ENCODE results near the gene KDM5B.

Gene KDM5B

GRCh38 chr1:202685641-202686040, 122.6 kb downstream of the KDM5B start:
- H3K36me3 ChIP-seq (ENCODE audit: insufficient read depth, insufficient read length, low read length) = no peaks in the 10 kb centered on the region
- no peak for TF ChIP-seq YY1 (IDR thresholded peaks at IDR 0.05; ENCODE audit: insufficient read depth, insufficient read length)
- no peak for TF ChIP-seq ZNF274 (IDR thresholded peaks at IDR 0.05; ENCODE audit: low read depth, low read length)
- TF ChIP-seq SUZ12 (IDR thresholded peaks at IDR 0.05; ENCODE audit: extremely low read depth, insufficient read depth, insufficient read length) = no peak
- H3K4me3 ChIP-seq (ENCODE audit: insufficient read length, low read depth) = no peak overlapping the region
- peaks cover 12% of the 10 kb centered on the region for H3K4me1 ChIP-seq (ENCODE audit: insufficient read depth, insufficient read length)
- H3K9ac ChIP-seq (ENCODE audit: insufficient read length, low read depth) = no peak overlapping the region
- no peaks in the 10 kb centered on the region for H3K27me3 ChIP-seq (ENCODE audit: insufficient read depth, insufficient read length)
- DNase-seq (ENCODE audit: low read depth, low spot score) = no peak
- no peaks in the 10 kb centered on the region for H3K9me3 ChIP-seq (ENCODE audit: insufficient read depth, low read length)

- Histone ChIP-seq H3K4me3 (ENCODE audit: insufficient read length, low read depth) (no peak overlapping the region), H3K36me3 (ENCODE audit: insufficient read depth, insufficient read length, low read length) (no peaks in the 10 kb centered on the region), H3K27me3 (ENCODE audit: insufficient read depth, insufficient read length) (no peaks in the 10 kb centered on the region), H3K4me1 (ENCODE audit: insufficient read depth, insufficient read length) (peaks cover 12% of the 10 kb centered on the region), H3K9me3 (ENCODE audit: insufficient read depth, low read length) (no peaks in the 10 kb centered on the region), H3K9ac (ENCODE audit: insufficient read length, low read depth) (no peak overlapping the region)
- DNase-seq (ENCODE audit: low read depth, low spot score) = no peak
- no peak for TF ChIP-seq SUZ12 (IDR thresholded peaks at IDR 0.05; ENCODE audit: extremely low read depth, insufficient read depth, insufficient read length)
- no peak for TF ChIP-seq ZNF274 (IDR thresholded peaks at IDR 0.05; ENCODE audit: low read depth, low read length)
- TF ChIP-seq YY1 (IDR thresholded peaks at IDR 0.05; ENCODE audit: insufficient read depth, insufficient read length) = no peak
Measured at GRCh38 chr1:202684716-202685115, 123.5 kb downstream of the KDM5B start.

- no peaks in the 10 kb centered on the region for H3K36me3 ChIP-seq (ENCODE audit: insufficient read depth, insufficient read length, low read length)
- H3K9me3 ChIP-seq (ENCODE audit: insufficient read depth, low read length) = no peaks in the 10 kb centered on the region
- H3K4me1 ChIP-seq (ENCODE audit: insufficient read depth, insufficient read length) = peaks cover 8% of the 10 kb centered on the region
- no peak for TF ChIP-seq SUZ12 (IDR thresholded peaks at IDR 0.05; ENCODE audit: extremely low read depth, insufficient read depth, insufficient read length)
- no peak for TF ChIP-seq ZNF274 (IDR thresholded peaks at IDR 0.05; ENCODE audit: low read depth, low read length)
- TF ChIP-seq YY1 (IDR thresholded peaks at IDR 0.05; ENCODE audit: insufficient read depth, insufficient read length) = no peak
- H3K27me3 ChIP-seq (ENCODE audit: insufficient read depth, insufficient read length) = no peaks in the 10 kb centered on the region
- no peak overlapping the region for H3K4me3 ChIP-seq (ENCODE audit: insufficient read length, low read depth)
- no peak for DNase-seq (ENCODE audit: low read depth, low spot score)
- no peak overlapping the region for H3K9ac ChIP-seq (ENCODE audit: insufficient read length, low read depth)
Measured at GRCh38 chr1:202683029-202683428, 125.2 kb downstream of the KDM5B start.

DNA sequence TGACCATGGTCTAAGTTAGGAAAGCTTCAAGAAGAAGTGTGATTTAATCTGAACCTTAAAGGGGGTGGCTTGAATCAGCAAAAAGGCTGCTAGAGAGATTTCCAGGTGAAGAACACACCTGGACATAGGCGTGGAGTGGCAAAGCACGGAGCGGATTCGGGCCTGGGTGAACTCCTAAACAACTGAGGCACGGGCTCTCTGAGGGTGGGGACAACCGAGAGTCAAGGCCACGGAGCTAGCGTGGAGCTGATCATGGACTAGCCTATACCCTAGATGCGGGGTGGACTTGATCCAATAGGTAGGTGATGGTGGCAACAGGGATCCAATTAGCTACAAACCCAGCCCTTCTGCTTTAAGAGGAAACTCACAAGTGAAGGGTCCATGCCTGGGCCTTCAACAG, 125.7 kb downstream of the KDM5B start:
- H3K4me1 ChIP-seq (ENCODE audit: insufficient read depth, insufficient read length) = peaks cover 5% of the 10 kb centered on the region
- no peak overlapping the region for H3K9ac ChIP-seq (ENCODE audit: insufficient read length, low read depth)
- H3K9me3 ChIP-seq (ENCODE audit: insufficient read depth, low read length) = peaks cover 5% of the 10 kb centered on the region; the same call in 1 of the 2 replicates
- H3K36me3 ChIP-seq (ENCODE audit: insufficient read depth, insufficient read length, low read length) = no peaks in the 10 kb centered on the region
- no peaks in the 10 kb centered on the region for H3K27me3 ChIP-seq (ENCODE audit: insufficient read depth, insufficient read length)
- no peak overlapping the region for H3K4me3 ChIP-seq (ENCODE audit: insufficient read length, low read depth)
- TF ChIP-seq SUZ12 (IDR thresholded peaks at IDR 0.05; ENCODE audit: extremely low read depth, insufficient read depth, insufficient read length) = no peak
- no peak for TF ChIP-seq ZNF274 (IDR thresholded peaks at IDR 0.05; ENCODE audit: low read depth, low read length)
- TF ChIP-seq YY1 (IDR thresholded peaks at IDR 0.05; ENCODE audit: insufficient read depth, insufficient read length) = no peak
- DNase-seq (ENCODE audit: low read depth, low spot score) = no peak

GRCh38 chr1:202681736-202682420, 126.3 kb downstream of the KDM5B start:
- DNase-seq (ENCODE audit: low read depth, low spot score) = no peak
- Histone ChIP-seq H3K27me3 (ENCODE audit: insufficient read depth, insufficient read length) (no peaks in the 10 kb centered on the region), H3K4me3 (ENCODE audit: insufficient read length, low read depth) (no peak overlapping the region)

GRCh38 chr1:202680586-202681352, 127.5 kb downstream of the KDM5B start:
- peaks cover 12% of the 10 kb centered on the region; the same call in 1 of the 2 replicates for H3K9me3 ChIP-seq (ENCODE audit: insufficient read depth, low read length)
- no peaks in the 10 kb centered on the region for H3K36me3 ChIP-seq (ENCODE audit: insufficient read depth, insufficient read length, low read length)
- no peak overlapping the region for H3K4me3 ChIP-seq (ENCODE audit: insufficient read length, low read depth)
- H3K27me3 ChIP-seq (ENCODE audit: insufficient read depth, insufficient read length) = no peaks in the 10 kb centered on the region
- TF ChIP-seq ZNF274 (IDR thresholded peaks at IDR 0.05; ENCODE audit: low read depth, low read length) = no peak
- H3K9ac ChIP-seq (ENCODE audit: insufficient read length, low read depth) = no peak overlapping the region
- H3K4me1 ChIP-seq (ENCODE audit: insufficient read depth, insufficient read length) = peaks cover 4% of the 10 kb centered on the region
- peak; percentile 55 for DNase-seq (ENCODE audit: low read depth, low spot score)

More at GRCh38 chr1:202681736-202682420, 126.3 kb downstream of the KDM5B start:
- H3K9me3 ChIP-seq (ENCODE audit: insufficient read depth, low read length) = peaks cover 11% of the 10 kb centered on the region; the same call in 1 of the 2 replicates
- H3K9ac ChIP-seq (ENCODE audit: insufficient read length, low read depth) = no peak overlapping the region
- peaks cover 5% of the 10 kb centered on the region for H3K4me1 ChIP-seq (ENCODE audit: insufficient read depth, insufficient read length)
- no peaks in the 10 kb centered on the region for H3K36me3 ChIP-seq (ENCODE audit: insufficient read depth, insufficient read length, low read length)
- no peak for TF ChIP-seq YY1 (IDR thresholded peaks at IDR 0.05; ENCODE audit: insufficient read depth, insufficient read length)
- TF ChIP-seq ZNF274 (IDR thresholded peaks at IDR 0.05; ENCODE audit: low read depth, low read length) = no peak
- no peak for TF ChIP-seq SUZ12 (IDR thresholded peaks at IDR 0.05; ENCODE audit: extremely low read depth, insufficient read depth, insufficient read length)

- TF ChIP-seq SUZ12 (IDR thresholded peaks at IDR 0.05; ENCODE audit: extremely low read depth, insufficient read depth, insufficient read length) (no peak), ZNF274 (IDR thresholded peaks at IDR 0.05; ENCODE audit: low read depth, low read length) (no peak), YY1 (IDR thresholded peaks at IDR 0.05; ENCODE audit: insufficient read depth, insufficient read length) (no peak)
- H3K9ac ChIP-seq (ENCODE audit: insufficient read length, low read depth) = no peak overlapping the region
- no peaks in the 10 kb centered on the region for H3K27me3 ChIP-seq (ENCODE audit: insufficient read depth, insufficient read length)
- H3K4me3 ChIP-seq (ENCODE audit: insufficient read length, low read depth) = no peak overlapping the region
- no peaks in the 10 kb centered on the region for H3K36me3 ChIP-seq (ENCODE audit: insufficient read depth, insufficient read length, low read length)
- peaks cover 12% of the 10 kb centered on the region; the same call in 1 of the 2 replicates for H3K9me3 ChIP-seq (ENCODE audit: insufficient read depth, low read length)
- no peaks in the 10 kb centered on the region for H3K4me1 ChIP-seq (ENCODE audit: insufficient read depth, insufficient read length)
- DNase-seq (ENCODE audit: low read depth, low spot score) = no peak
Measured at GRCh38 chr1:202679406-202680177, 128.6 kb downstream of the KDM5B start.

Measured in NT2/D1 (cell line).